HepG2 (cell line): Measurements from ENCODE around the gene PIK3R5. TPM values are rescaled to one million over a fixed set of nuclear protein-coding genes. Genes with fewer than 3 reads are reported as not detected.

ENCODE experiments used
- ATAC-seq: fragments of 200-7000 bp; cut with Tn5 transposase; 3 replicates; pipeline ENCODE4 v1.9.1; 2020; ENCODE audit warnings: mild to moderate bottlenecking, moderate library complexity
- Bru-seq: library from RNA; stranded (reverse); fragments of 400-500 nt; gene quantifications from one replicate; lab custom pipeline; 2021; lab: Mats Ljungman, UMichigan
- BruChase-seq, 2 experiments: library from RNA; stranded (reverse); fragments of 400-500 nt; gene quantifications; one replicate each; lab custom pipeline; 2021; lab: Mats Ljungman, UMichigan
- BruUV-seq: library from RNA; stranded (reverse); fragments of 400-500 nt; replicated peaks from 2 replicates; lab custom pipeline; 2021; lab: Mats Ljungman, UMichigan
- CTCF ChIA-PET: fragments of 300-600 bp; formaldehyde crosslinking; extraction: SDS; loops from one replicate; lab custom pipeline; 2021; ENCODE audit warnings: low total read pairs, inconsistent platforms, low intra/inter-chr PET ratio; lab: Yijun Ruan, JAX
- POLR2A ChIA-PET: fragments of 350-600 bp; sonication (Branson Sonifier 250); formaldehyde crosslinking; loops from one replicate; lab custom pipeline; 2020; ENCODE audit warnings: antibody characterized with exemption, inconsistent platforms; lab: Yijun Ruan, JAX
- DNase-seq: peaks from one replicate; pipeline ENCODE4 v3.0.0-alpha.2; 2015; ENCODE audit warnings: low spot score
- FAIRE-seq: peaks from 3 replicates; lab custom pipeline; 2011; peaks lifted over from hg19 to GRCh38; lab: Jason Lieb, UNC
- H2AFZ ChIP-seq: one replicate; pipeline ENCODE4 v1.6.1; 2011; ENCODE audit warnings: low read length, inconsistent platforms
- H3K27ac ChIP-seq: fragments of 300-600 bp; 3 replicates; pipeline ENCODE4 v1.8.0; 2011; ENCODE audit warnings: mixed run types, mild to moderate bottlenecking, mixed read lengths, low read length, inconsistent platforms; ENCODE audit not compliant: insufficient read depth; ENCODE audit errors: extremely low read length
- H3K27me3 ChIP-seq, 2 experiments: fragments of 200-600 bp in 1 of 2; 2 replicates in 1 of 2; 3 replicates in 1 of 2; pipeline versions ENCODE4 v1.6.0 to v1.8.0; 2011; ENCODE audit warnings: low read length in 2 of 2, mild to moderate bottlenecking in 2 of 2, moderate library complexity in 2 of 2, inconsistent platforms in 1 of 2; ENCODE audit not compliant: insufficient read depth in 2 of 2, control insufficient read depth in 1 of 2
- H3K36me3 ChIP-seq, 2 experiments: fragments of 200-600 bp in 1 of 2; replicated peaks in 1 of 2; 2 replicates in 1 of 2; 3 replicates in 1 of 2; pipeline versions ENCODE4 v1.5.1 to v1.8.0; 2011; ENCODE audit warnings: low read length in 2 of 2, inconsistent platforms in 1 of 2; ENCODE audit not compliant: insufficient read depth in 2 of 2, control insufficient read depth in 1 of 2
- H3K4me1 ChIP-seq: 2 replicates; pipeline ENCODE4 v1.5.1; 2012; ENCODE audit warnings: low read length, inconsistent platforms; ENCODE audit not compliant: insufficient read depth
- H3K4me2 ChIP-seq: 2 replicates; pipeline ENCODE4 v1.6.0; 2011; ENCODE audit warnings: low read depth, low read length, inconsistent platforms
- H3K4me3 ChIP-seq, 3 experiments: fragments of 200-600 bp in 1 of 3; sonication (generic), shearing (Covaris generic) in 1 of 3; replicated peaks in 1 of 3; 2 replicates each; pipeline ENCODE4 v1.5.1; 2011 to 2016; ENCODE audit warnings: low read length in 3 of 3, inconsistent platforms in 2 of 3, low read depth in 2 of 3, mild to moderate bottlenecking in 2 of 3, control low read depth in 1 of 3, mixed read lengths in 1 of 3; ENCODE audit not compliant: insufficient read depth in 1 of 3
- H3K79me2 ChIP-seq: one replicate; pipeline ENCODE4 v1.6.1; 2011; ENCODE audit warnings: low read length, inconsistent platforms; ENCODE audit not compliant: insufficient read depth
- H3K9ac ChIP-seq: 2 replicates; pipeline ENCODE4 v1.6.0; 2011; ENCODE audit warnings: mild to moderate bottlenecking, low read depth, low read length, inconsistent platforms; ENCODE audit not compliant: insufficient read depth
- H3K9me3 ChIP-seq: 2 replicates; pipeline ENCODE4 v1.5.1; 2012; ENCODE audit warnings: mild to moderate bottlenecking, low read length
- H4K20me1 ChIP-seq: 2 replicates; pipeline ENCODE4 v1.6.0; 2011; ENCODE audit warnings: inconsistent platforms, mild to moderate bottlenecking, low read length, moderate library complexity; ENCODE audit not compliant: insufficient read depth
- HOXA9 ChIP-seq: sonication (generic); formaldehyde crosslinking; IDR thresholded peaks from 2 replicates; pipeline ENCODE4 v1.8.1; 2022; ENCODE audit warnings: missing genetic modification reagents, mild to moderate bottlenecking, moderate library complexity, borderline replicate concordance
- NAIF1 ChIP-seq: sonication (generic); formaldehyde crosslinking; IDR thresholded peaks from 2 replicates; pipeline ENCODE4 v1.5.0; 2020; ENCODE audit warnings: mild to moderate bottlenecking, missing genetic modification reagents, borderline replicate concordance
- ZFP90 ChIP-seq: sonication (generic); formaldehyde crosslinking; IDR thresholded peaks from 2 replicates; pipeline ENCODE4 v1.8.0; 2022; ENCODE audit warnings: missing genetic modification reagents, mild to moderate bottlenecking, inconsistent platforms, borderline replicate concordance
- ZNF44 ChIP-seq: sonication (generic); formaldehyde crosslinking; IDR thresholded peaks from 2 replicates; pipeline ENCODE4 v1.5.1; 2020; ENCODE audit warnings: mild to moderate bottlenecking, missing genetic modification reagents
- ZNF563 ChIP-seq: sonication (generic); formaldehyde crosslinking; IDR thresholded peaks from 2 replicates; pipeline ENCODE4 v1.8.0; 2022; ENCODE audit warnings: mild to moderate bottlenecking, moderate library complexity, missing genetic modification reagents
- WGBS: methylation state at CpG from one replicate; pipeline ENCODE4 v1.1.6; 2017; ENCODE audit warnings: low lambda C conversion rate; 5-methylcytosine and 5-hydroxymethylcytosine counted together
- in situ Hi-C: cut with HindIII; loops from 2 replicates; pipeline ENCODE4 v1.10.0; 2017; ENCODE audit warnings: low pct_unique_long_range_greater_than_20kb; ENCODE audit not compliant: extremely low pct_ligation_motif_present
- intact Hi-C: fragments of 100-400 bp; cut with micrococcal nuclease; formaldehyde crosslinking; loops from one replicate; pipeline ENCODE4 v1.10.0; 2022; ENCODE audit not compliant: unreplicated experiment
- long read RNA-seq, 2 experiments: library from RNA in 1 of 2; library from polyadenylated mRNA in 1 of 2; stranded (forward) in 1 of 2; unstranded in 1 of 2; transcript quantifications; one replicate each; pipeline ENCODE4 v2.0.0, GENCODE V29; 2019 to 2022
- polyA minus RNA-seq, 3 experiments: library from RNA; depleted of rRNA, polyadenylated mRNA; stranded (reverse); fragments of >200 nt; gene quantifications; 2 replicates each; pipeline ENCODE4 v1.2.3, GENCODE V29; 2011; ENCODE audit warnings: low replicate concordance in 1 of 3
- polyA plus RNA-seq, 8 experiments: library from polyadenylated mRNA; depleted of rRNA in 3 of 8; stranded (reverse) in 7 of 8; unstranded in 1 of 8; fragments of >200 nt; fragmentation: Illumina TruSeq in 4 of 8; extraction: Trizol in 4 of 8; gene quantifications; 2 replicates each; pipeline versions ENCODE4 v1.2.1 to v1.2.3, GENCODE V29; 2011 to 2016; ENCODE audit warnings: low read depth in 4 of 8, missing spikeins in 1 of 8, mixed read lengths in 1 of 8; ENCODE audit not compliant: insufficient read depth in 1 of 8
- total RNA-seq, 5 experiments: library from RNA; depleted of rRNA; stranded (reverse); fragments of >200 nt; fragmentation: Illumina TruSeq; extraction: Trizol; gene quantifications; 2 replicates each; pipeline ENCODE4 v1.2.3, GENCODE V29; 2016; ENCODE audit warnings: low read depth in 1 of 5
- TF ChIP-seq, protein P1 (sequence below): sonication (generic); formaldehyde crosslinking; IDR thresholded peaks from 2 replicates; pipeline ENCODE4 v1.9.0; 2021; ENCODE audit warnings: missing genetic modification reagents, borderline replicate concordance
- TF ChIP-seq, protein P2 (sequence below): sonication (generic); formaldehyde crosslinking; IDR thresholded peaks from 2 replicates; pipeline ENCODE4 v1.5.0; 2020; ENCODE audit warnings: missing genetic modification reagents
- TF ChIP-seq, protein P3 (sequence below): IDR thresholded peaks from 2 replicates; pipeline ENCODE4 v1.4.0; 2020; ENCODE audit warnings: mild to moderate bottlenecking, missing genetic modification reagents

Gene PIK3R5, protein sequence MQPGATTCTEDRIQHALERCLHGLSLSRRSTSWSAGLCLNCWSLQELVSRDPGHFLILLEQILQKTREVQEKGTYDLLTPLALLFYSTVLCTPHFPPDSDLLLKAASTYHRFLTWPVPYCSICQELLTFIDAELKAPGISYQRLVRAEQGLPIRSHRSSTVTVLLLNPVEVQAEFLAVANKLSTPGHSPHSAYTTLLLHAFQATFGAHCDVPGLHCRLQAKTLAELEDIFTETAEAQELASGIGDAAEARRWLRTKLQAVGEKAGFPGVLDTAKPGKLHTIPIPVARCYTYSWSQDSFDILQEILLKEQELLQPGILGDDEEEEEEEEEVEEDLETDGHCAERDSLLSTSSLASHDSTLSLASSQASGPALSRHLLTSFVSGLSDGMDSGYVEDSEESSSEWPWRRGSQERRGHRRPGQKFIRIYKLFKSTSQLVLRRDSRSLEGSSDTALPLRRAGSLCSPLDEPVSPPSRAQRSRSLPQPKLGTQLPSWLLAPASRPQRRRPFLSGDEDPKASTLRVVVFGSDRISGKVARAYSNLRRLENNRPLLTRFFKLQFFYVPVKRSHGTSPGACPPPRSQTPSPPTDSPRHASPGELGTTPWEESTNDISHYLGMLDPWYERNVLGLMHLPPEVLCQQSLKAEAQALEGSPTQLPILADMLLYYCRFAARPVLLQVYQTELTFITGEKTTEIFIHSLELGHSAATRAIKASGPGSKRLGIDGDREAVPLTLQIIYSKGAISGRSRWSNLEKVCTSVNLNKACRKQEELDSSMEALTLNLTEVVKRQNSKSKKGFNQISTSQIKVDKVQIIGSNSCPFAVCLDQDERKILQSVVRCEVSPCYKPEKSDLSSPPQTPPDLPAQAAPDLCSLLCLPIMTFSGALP
- total RNA-seq (2016; rRNA removed; fragmentation: Illumina TruSeq; extraction: Trizol) (not detected in 2 replicates), polyA plus RNA-seq (2011; rRNA removed) (not detected in 2 replicates), polyA minus RNA-seq (2011; rRNA and poly(A)+ RNA removed; ENCODE audit: low replicate concordance) (0.19 TPM in 1 of 2 replicates, not detected in the other), Bru-seq, nascent RNA (percentile 15 among the genes with signal in this experiment), BruChase-seq, experiment 1, labeled RNA remaining after a 6-hour chase (percentile 6 among the genes with signal in this experiment), BruChase-seq, experiment 2, labeled RNA remaining after a 2-hour chase (percentile 19 among the genes with signal in this experiment)
- not detected in 2 replicates for total RNA-seq (2016; cell fraction: cytosol; rRNA removed; fragmentation: Illumina TruSeq; extraction: Trizol; ENCODE audit: low read depth)
- total RNA-seq (2016; cell fraction: insoluble cytoplasmic fraction; rRNA removed; fragmentation: Illumina TruSeq; extraction: Trizol): not detected in 2 replicates
- not detected in 2 replicates for total RNA-seq (2016; cell fraction: membrane; rRNA removed; fragmentation: Illumina TruSeq; extraction: Trizol)
- total RNA-seq (2016; cell fraction: nucleus; rRNA removed; fragmentation: Illumina TruSeq; extraction: Trizol): not detected in 2 replicates
- polyA plus RNA-seq (2011; cell fraction: cytosol; rRNA removed): not detected in 2 replicates
- polyA plus RNA-seq (2011; cell fraction: nucleus; rRNA removed): 0.09 TPM in 1 of 2 replicates, not detected in the other
- not detected in 2 replicates for polyA plus RNA-seq (2012)
- not detected in 2 replicates for polyA plus RNA-seq (2016; cell fraction: cytosol; fragmentation: Illumina TruSeq; extraction: Trizol; ENCODE audit: low read depth)
- not detected in 2 replicates for polyA plus RNA-seq (2016; cell fraction: insoluble cytoplasmic fraction; fragmentation: Illumina TruSeq; extraction: Trizol; ENCODE audit: low read depth)
- not detected in 2 replicates for polyA plus RNA-seq (2016; cell fraction: membrane; fragmentation: Illumina TruSeq; extraction: Trizol; ENCODE audit: low read depth)
- polyA plus RNA-seq (2016; cell fraction: nucleus; fragmentation: Illumina TruSeq; extraction: Trizol; ENCODE audit: insufficient read depth, low read depth): not detected in 2 replicates
- not detected in 2 replicates for polyA minus RNA-seq (2011; cell fraction: cytosol; rRNA and poly(A)+ RNA removed)
- polyA minus RNA-seq (2011; cell fraction: nucleus; rRNA and poly(A)+ RNA removed): not detected in 2 replicates
- long read RNA-seq, experiment 1: 0 reads
- long read RNA-seq, experiment 2: 0 reads

DNA sequence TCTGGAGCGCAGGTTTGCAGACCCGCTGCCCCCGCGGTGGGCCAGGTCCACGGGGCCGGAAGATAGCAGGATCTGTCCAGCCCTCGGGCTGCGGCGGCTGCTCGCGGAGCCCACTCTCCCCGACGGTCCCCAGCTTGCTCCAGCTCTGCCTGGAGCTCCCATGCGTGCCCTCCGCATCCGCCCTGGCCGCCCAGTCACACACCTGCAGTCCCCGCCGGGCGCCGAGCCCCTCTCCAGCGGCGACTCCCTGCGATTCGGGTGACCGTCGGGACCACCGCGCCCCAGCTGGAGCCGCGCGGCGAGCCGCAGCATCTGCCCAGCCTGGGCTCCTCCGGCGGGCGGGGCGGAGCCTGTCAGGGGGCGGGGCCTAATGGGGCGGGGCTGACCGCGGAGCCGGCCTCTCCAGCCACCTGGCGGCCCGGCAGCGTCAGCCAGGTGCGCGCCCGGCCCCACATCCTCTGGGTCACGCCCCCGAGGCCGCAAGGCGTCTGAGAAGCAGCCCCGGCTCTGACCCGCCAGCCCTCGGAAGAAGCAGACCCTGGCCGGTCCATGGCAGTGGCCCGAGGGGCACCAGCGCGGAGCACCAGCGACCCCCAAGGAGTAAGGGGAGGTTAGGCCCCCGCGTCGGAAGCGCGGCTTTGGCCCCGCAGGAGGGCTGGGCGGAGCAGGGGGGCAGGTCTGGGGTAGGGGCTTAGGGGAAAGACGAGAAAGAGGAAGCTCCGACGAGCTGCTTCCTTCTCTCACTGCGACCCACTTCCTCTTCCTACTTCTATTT, at the start of gene PIK3R5:
PIK3R5 (minus strand) TSS at position 314 of the 775 bp plus-strand sequence. CDS start 54,213 bp downstream, outside the sequence.
- Histone ChIP-seq H3K27ac (no peak within 1 kb of the TSS), H3K27me3 (0 out of 5 replicates have a peak, but pooled peaks cover 0 to 4% of the 10 kb centered on the region in 2 experiments), H3K4me2 (no peak within 1 kb of the TSS), H4K20me1 (no peaks in the 10 kb centered on the region), H3K9me3 (no peaks in the 10 kb centered on the region), H2AFZ (no peak within 1 kb of the TSS), H3K4me1 (no peaks in the 10 kb centered on the region), H3K9ac (no peak within 1 kb of the TSS), H3K36me3 (no peaks in the 10 kb centered on the region), H3K79me2 (no peaks in the 10 kb centered on the region), H3K4me3 (no peak within 1 kb of the TSS)
- ATAC-seq: no peak
- whole genome bisulfite sequencing: 86% methylated on average over 28 of the region's 72 CpGs
- ChIA-PET CTCF (no interaction called here), POLR2A (no interaction called here)
- no peak for FAIRE-seq
- in situ Hi-C loops (no loop called here), intact Hi-C loops (no loop called here)
- BruUV-seq: no TSS peak
- DNase-seq: no peak
- no peak for TF ChIP-seq ZFP90 (CRISPR knock-in tag)
- TF ChIP-seq, protein P1, sequence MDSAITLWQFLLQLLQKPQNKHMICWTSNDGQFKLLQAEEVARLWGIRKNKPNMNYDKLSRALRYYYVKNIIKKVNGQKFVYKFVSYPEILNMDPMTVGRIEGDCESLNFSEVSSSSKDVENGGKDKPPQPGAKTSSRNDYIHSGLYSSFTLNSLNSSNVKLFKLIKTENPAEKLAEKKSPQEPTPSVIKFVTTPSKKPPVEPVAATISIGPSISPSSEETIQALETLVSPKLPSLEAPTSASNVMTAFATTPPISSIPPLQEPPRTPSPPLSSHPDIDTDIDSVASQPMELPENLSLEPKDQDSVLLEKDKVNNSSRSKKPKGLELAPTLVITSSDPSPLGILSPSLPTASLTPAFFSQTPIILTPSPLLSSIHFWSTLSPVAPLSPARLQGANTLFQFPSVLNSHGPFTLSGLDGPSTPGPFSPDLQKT (CRISPR knock-in tag): no peak
- no peak for TF ChIP-seq NAIF1 (CRISPR knock-in tag)
- TF ChIP-seq, protein P2, sequence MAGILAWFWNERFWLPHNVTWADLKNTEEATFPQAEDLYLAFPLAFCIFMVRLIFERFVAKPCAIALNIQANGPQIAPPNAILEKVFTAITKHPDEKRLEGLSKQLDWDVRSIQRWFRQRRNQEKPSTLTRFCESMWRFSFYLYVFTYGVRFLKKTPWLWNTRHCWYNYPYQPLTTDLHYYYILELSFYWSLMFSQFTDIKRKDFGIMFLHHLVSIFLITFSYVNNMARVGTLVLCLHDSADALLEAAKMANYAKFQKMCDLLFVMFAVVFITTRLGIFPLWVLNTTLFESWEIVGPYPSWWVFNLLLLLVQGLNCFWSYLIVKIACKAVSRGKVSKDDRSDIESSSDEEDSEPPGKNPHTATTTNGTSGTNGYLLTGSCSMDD (CRISPR knock-in tag): no peak
- TF ChIP-seq ZNF563 (CRISPR knock-in tag): no peak
- no peak for TF ChIP-seq ZNF44 (CRISPR knock-in tag)
- TF ChIP-seq, protein P3, sequence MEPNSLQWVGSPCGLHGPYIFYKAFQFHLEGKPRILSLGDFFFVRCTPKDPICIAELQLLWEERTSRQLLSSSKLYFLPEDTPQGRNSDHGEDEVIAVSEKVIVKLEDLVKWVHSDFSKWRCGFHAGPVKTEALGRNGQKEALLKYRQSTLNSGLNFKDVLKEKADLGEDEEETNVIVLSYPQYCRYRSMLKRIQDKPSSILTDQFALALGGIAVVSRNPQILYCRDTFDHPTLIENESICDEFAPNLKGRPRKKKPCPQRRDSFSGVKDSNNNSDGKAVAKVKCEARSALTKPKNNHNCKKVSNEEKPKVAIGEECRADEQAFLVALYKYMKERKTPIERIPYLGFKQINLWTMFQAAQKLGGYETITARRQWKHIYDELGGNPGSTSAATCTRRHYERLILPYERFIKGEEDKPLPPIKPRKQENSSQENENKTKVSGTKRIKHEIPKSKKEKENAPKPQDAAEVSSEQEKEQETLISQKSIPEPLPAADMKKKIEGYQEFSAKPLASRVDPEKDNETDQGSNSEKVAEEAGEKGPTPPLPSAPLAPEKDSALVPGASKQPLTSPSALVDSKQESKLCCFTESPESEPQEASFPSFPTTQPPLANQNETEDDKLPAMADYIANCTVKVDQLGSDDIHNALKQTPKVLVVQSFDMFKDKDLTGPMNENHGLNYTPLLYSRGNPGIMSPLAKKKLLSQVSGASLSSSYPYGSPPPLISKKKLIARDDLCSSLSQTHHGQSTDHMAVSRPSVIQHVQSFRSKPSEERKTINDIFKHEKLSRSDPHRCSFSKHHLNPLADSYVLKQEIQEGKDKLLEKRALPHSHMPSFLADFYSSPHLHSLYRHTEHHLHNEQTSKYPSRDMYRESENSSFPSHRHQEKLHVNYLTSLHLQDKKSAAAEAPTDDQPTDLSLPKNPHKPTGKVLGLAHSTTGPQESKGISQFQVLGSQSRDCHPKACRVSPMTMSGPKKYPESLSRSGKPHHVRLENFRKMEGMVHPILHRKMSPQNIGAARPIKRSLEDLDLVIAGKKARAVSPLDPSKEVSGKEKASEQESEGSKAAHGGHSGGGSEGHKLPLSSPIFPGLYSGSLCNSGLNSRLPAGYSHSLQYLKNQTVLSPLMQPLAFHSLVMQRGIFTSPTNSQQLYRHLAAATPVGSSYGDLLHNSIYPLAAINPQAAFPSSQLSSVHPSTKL (CRISPR knock-in tag): no peak
- no peak for TF ChIP-seq HOXA9 (CRISPR knock-in tag)
